B cell (primary cell): ENCODE results near the gene KHK. TPM values are rescaled to one million over a fixed set of nuclear protein-coding genes. Genes with fewer than 3 reads are reported as not detected.

Source experiments
- ATAC-seq: fragments of 200-7000 bp; cut with Tn5 transposase; one replicate; pipeline ENCODE4 v1.10.0; 2021; ENCODE audit warnings: low read depth, mild to moderate bottlenecking, moderate number of reproducible peaks, moderate library complexity
- CTCF ChIA-PET: fragments of 350-600 bp; sonication (Branson Sonifier 250); formaldehyde crosslinking; loops from one replicate; lab custom pipeline; 2021; ENCODE audit warnings: antibody characterized with exemption, inconsistent platforms; lab: Charles Lee
- POLR2A ChIA-PET: fragments of 350-600 bp; sonication (Branson Sonifier 250); formaldehyde crosslinking; loops from one replicate; lab custom pipeline; 2021; ENCODE audit warnings: antibody characterized with exemption; lab: Charles Lee
- DNase-seq: peaks from one replicate; pipeline ENCODE4 v3.0.0; 2013
- H2AFZ ChIP-seq: 2 replicates; pipeline ENCODE4 v1.6.1; 2012; ENCODE audit warnings: mild to moderate bottlenecking, low read depth, low read length; ENCODE audit not compliant: insufficient read depth, poor library complexity, severe bottlenecking
- H3K27ac ChIP-seq, 2 donors: 1 replicate in 1 of 2; 2 replicates in 1 of 2; pipeline ENCODE4 v1.5.1; 2012 to 2013; ENCODE audit warnings: low read length in 2 of 2, mild to moderate bottlenecking in 2 of 2, moderate library complexity in 1 of 2
- H3K27me3 ChIP-seq, 4 experiments: fragments of 200-600 bp in 1 of 4; sonication (generic) in 1 of 4; replicated peaks in 1 of 4; 1 replicate in 2 of 4; 2 replicates in 2 of 4; pipeline versions ENCODE4 v1.6.1 to v1.7.0; 2013 to 2016; ENCODE audit warnings: low read length in 3 of 4, mild to moderate bottlenecking in 2 of 4, mixed read lengths in 1 of 4, moderate library complexity in 1 of 4; ENCODE audit not compliant: insufficient read depth in 4 of 4, control insufficient read depth in 3 of 4; ENCODE audit errors: control extremely low read depth in 1 of 4
- H3K36me3 ChIP-seq, 2 experiments: replicated peaks in 1 of 2; 1 replicate in 1 of 2; 2 replicates in 1 of 2; pipeline versions ENCODE4 v1.6.1 to v1.7.1; 2013; ENCODE audit warnings: low read length in 1 of 2; ENCODE audit not compliant: insufficient read depth in 2 of 2, control insufficient read depth in 1 of 2; ENCODE audit errors: control extremely low read depth in 1 of 2, extremely low read depth in 1 of 2
- H3K4me1 ChIP-seq, 2 donors: fragments of 200-600 bp in 1 of 2; sonication (generic) in 1 of 2; 1 replicate in 1 of 2; 2 replicates in 1 of 2; pipeline versions ENCODE4 v1.5.1 to v1.6.1; 2013 to 2017; ENCODE audit warnings: low read length in 2 of 2; ENCODE audit not compliant: control insufficient read depth in 2 of 2, insufficient read depth in 2 of 2
- H3K4me2 ChIP-seq: replicated peaks from 2 replicates; pipeline ENCODE3; 2012; ENCODE audit warnings: mild to moderate bottlenecking, low read depth, low read length; ENCODE audit not compliant: poor library complexity, severe bottlenecking
- H3K4me3 ChIP-seq, 5 experiments: fragments of 200-600 bp in 1 of 5; sonication (generic) in 1 of 5; 1 replicate in 3 of 5; 2 replicates in 2 of 5; pipeline versions ENCODE4 v1.5.1 to v1.7.0; 2011 to 2016; ENCODE audit warnings: low read length in 4 of 5, mild to moderate bottlenecking in 4 of 5, low read depth in 2 of 5, control low read depth in 1 of 5, moderate library complexity in 1 of 5; ENCODE audit not compliant: insufficient read depth in 1 of 5; ENCODE audit errors: control extremely low read depth in 1 of 5, extremely low read depth in 1 of 5
- H3K79me2 ChIP-seq: fragments of 200-600 bp; sonication (generic); one replicate; pipeline ENCODE4 v1.6.0; 2016; ENCODE audit warnings: low read length; ENCODE audit not compliant: control insufficient read depth, insufficient read depth
- H3K9ac ChIP-seq: fragments of 200-600 bp; sonication (generic); 2 replicates; pipeline ENCODE4 v1.6.1; 2017; ENCODE audit warnings: mild to moderate bottlenecking, low read length, moderate library complexity
- H3K9me3 ChIP-seq, 3 donors: one replicate each; pipeline versions ENCODE4 v1.6.1 to v1.7.1; 2013; ENCODE audit warnings: low read length in 2 of 3; ENCODE audit not compliant: control insufficient read depth in 2 of 3, insufficient read depth in 1 of 3; ENCODE audit errors: control extremely low read depth in 1 of 3
- H4K20me1 ChIP-seq: 2 replicates; pipeline ENCODE4 v1.6.0; 2012; ENCODE audit warnings: mild to moderate bottlenecking, low read length; ENCODE audit not compliant: insufficient read depth, control insufficient read depth, poor library complexity, severe bottlenecking
- H3K27ac Mint-ChIP-seq: one replicate; pipeline ENCODE4 v1.8.0; 2021; ENCODE audit warnings: mixed read lengths
- H3K27me3 Mint-ChIP-seq: one replicate; pipeline ENCODE4 v1.8.0; 2021; ENCODE audit warnings: mixed read lengths
- H3K4me1 Mint-ChIP-seq: one replicate; pipeline ENCODE4 v1.8.0; 2021; ENCODE audit warnings: mixed read lengths
- H3K4me3 Mint-ChIP-seq: one replicate; pipeline ENCODE4 v1.8.0; 2021; ENCODE audit warnings: mixed read lengths
- H3K9me3 Mint-ChIP-seq: one replicate; pipeline ENCODE4 v1.8.0; 2022; ENCODE audit warnings: mixed read lengths; ENCODE audit not compliant: insufficient read depth
- EZH2 ChIP-seq: IDR thresholded peaks from 2 replicates; pipeline ENCODE4 v1.6.1; 2012; ENCODE audit warnings: borderline replicate concordance, low read depth, mild to moderate bottlenecking, moderate library complexity, low read length; ENCODE audit not compliant: insufficient read depth, poor library complexity, severe bottlenecking
- WGBS: methylation state at CpG from one replicate; pipeline ENCODE4 v1.1.5; 2013; ENCODE audit warnings: missing lambda C conversion rate; ENCODE audit not compliant: insufficient coverage; 5-methylcytosine and 5-hydroxymethylcytosine counted together
- intact Hi-C: fragments of 100-400 bp; cut with micrococcal nuclease; formaldehyde crosslinking; loops from one replicate; pipeline ENCODE4 v1.10.0; 2022
- polyA plus RNA-seq: library from polyadenylated mRNA; depleted of rRNA; stranded (reverse); fragments of >200 nt; gene quantifications from 2 replicates; pipeline ENCODE4 v1.2.3, GENCODE V29; 2012
- total RNA-seq, 2 donors: library from RNA; stranded (reverse); fragments of 120-200 nt in 1 of 2; gene quantifications; 1 replicate in 1 of 2; 2 replicates in 1 of 2; pipeline versions ENCODE4 v1.2.3 to v1.2.4, GENCODE V29; 2013 to 2022
- TF ChIP-seq, protein P1 (sequence below): fragments of 200-600 bp; IDR thresholded peaks from one replicate; pipeline ENCODE4 v1.8.0; 2022; ENCODE audit warnings: antibody characterized with exemption, mild to moderate bottlenecking

Gene KHK
- total and polyA plus RNA-seq, 2 donors (not counting 1 experiment from before 2014, with no cell fraction given), result 3.3 to 4.0 TPM

DNA sequence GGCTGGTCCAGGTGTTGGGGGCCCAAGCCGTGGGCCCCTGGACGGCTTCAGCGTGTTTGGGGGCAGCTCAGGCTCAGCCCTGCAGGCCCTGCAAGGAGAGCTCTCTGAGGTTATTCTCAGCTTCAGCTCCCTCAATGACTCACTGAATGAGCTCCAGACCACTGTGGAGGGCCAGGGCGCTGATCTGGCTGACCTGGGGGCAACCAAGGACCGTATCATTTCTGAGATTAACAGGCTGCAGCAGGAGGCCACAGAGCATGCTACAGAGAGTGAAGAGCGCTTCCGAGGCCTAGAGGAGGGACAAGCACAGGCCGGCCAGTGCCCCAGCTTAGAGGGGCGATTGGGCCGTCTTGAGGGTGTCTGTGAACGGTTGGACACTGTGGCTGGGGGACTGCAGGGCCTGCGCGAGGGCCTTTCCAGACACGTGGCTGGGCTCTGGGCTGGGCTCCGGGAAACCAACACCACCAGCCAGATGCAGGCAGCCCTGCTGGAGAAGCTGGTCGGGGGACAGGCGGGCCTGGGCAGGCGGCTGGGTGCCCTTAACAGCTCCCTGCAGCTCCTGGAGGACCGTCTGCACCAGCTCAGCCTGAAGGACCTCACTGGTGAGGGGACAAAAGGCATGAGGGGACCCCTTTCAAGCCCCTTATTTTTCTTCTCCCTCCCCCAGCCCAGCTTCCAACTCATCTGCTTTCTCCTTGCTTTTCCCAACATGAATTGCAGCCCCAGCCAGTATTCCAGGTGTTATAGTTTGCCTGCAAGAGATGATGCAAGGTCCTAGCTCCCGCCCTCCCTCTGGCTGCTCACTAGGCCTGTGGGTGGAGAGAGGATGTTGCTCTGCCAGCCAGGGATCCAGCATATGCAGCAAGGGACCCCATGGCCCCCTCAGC, 2.9 kb upstream of the KHK start:
- intact Hi-C loops, result loop anchor here (10.0 kb wide), 2 partner anchors 299 to 1791 kb away; partner anchors contain the start of genes CENPA and TRMT61B
- WGBS, result 96% methylated on average over 19 of the region's 20 CpGs
- H3K27ac ChIP-seq, result no peak overlapping the region
- ATAC-seq (no peak), DNase-seq (no peak)
- H3K27ac Mint-ChIP-seq, result peak overlapping the region; percentile 46
- H3K9ac ChIP-seq, result no peak overlapping the region
- no peak overlapping the region for H3K4me3 Mint-ChIP-seq
- H3K9me3 ChIP-seq, result no peaks in the 10 kb centered on the region
- peaks cover 0 to 11% (median 4%) of the 10 kb centered on the region in 4 experiments for H3K27me3 ChIP-seq
- no peak overlapping the region for H3K4me3 ChIP-seq
- CTCF ChIA-PET, result interaction anchor here (1.0 to 4.7 kb wide), 3 partner anchors 34 to 196 kb away, joined by 3 to 27 read pairs (median 3); partner anchors contain the start of gene AGBL5
- no peaks in the 10 kb centered on the region for H3K36me3 ChIP-seq
- H4K20me1 ChIP-seq, result no peaks in the 10 kb centered on the region
- H3K4me1 Mint-ChIP-seq, result peaks cover 28% of the 10 kb centered on the region
- POLR2A ChIA-PET, result interaction anchor here (2.7 kb wide), 1 partner anchor 32 kb away, joined by 15 read pairs; the partner anchor contains the start of gene AGBL5
- peaks cover 4% of the 10 kb centered on the region for H3K79me2 ChIP-seq
- H3K4me2 ChIP-seq, result no peak overlapping the region
- no peak overlapping the region for H2AFZ ChIP-seq
- peaks cover 26 to 42% of the 10 kb centered on the region in 2 donors for H3K4me1 ChIP-seq
- H3K9me3 Mint-ChIP-seq, result no peaks in the 10 kb centered on the region
- TF ChIP-seq, protein P1, sequence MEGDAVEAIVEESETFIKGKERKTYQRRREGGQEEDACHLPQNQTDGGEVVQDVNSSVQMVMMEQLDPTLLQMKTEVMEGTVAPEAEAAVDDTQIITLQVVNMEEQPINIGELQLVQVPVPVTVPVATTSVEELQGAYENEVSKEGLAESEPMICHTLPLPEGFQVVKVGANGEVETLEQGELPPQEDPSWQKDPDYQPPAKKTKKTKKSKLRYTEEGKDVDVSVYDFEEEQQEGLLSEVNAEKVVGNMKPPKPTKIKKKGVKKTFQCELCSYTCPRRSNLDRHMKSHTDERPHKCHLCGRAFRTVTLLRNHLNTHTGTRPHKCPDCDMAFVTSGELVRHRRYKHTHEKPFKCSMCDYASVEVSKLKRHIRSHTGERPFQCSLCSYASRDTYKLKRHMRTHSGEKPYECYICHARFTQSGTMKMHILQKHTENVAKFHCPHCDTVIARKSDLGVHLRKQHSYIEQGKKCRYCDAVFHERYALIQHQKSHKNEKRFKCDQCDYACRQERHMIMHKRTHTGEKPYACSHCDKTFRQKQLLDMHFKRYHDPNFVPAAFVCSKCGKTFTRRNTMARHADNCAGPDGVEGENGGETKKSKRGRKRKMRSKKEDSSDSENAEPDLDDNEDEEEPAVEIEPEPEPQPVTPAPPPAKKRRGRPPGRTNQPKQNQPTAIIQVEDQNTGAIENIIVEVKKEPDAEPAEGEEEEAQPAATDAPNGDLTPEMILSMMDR, result no peak
- no peak for TF ChIP-seq EZH2
- no peaks in the 10 kb centered on the region for H3K27me3 Mint-ChIP-seq
